Suppressor macrophage treated with lipopolysaccharide for 1 hour (primary cell): ENCODE results near the gene GDPD4.

ENCODE experiments used
- DNase-seq, 3 donors: peaks; one replicate each; pipeline ENCODE4 v3.0.0-alpha.2; 2020 to 2022

Gene GDPD4

DNA sequence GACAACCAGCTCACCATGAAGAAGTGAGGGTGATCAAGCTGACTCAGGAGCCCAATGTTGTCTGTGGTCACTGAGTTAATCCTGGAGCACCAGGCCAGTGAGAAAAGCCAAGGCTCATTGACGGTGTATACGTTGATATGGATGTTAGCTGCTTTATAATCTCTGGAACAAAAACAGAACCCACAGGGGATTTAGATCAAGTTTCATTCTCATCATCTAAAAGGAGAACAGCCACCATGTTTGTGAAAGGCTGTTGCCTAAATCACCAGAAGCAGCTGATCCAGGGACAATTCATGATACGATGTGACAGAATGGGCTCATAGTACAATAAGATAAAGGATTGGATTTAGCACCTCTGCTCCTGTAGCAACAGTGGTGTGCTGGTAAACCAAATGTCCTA, 68.5 kb downstream of the GDPD4 start:
- DNase-seq = no peak

DNA sequence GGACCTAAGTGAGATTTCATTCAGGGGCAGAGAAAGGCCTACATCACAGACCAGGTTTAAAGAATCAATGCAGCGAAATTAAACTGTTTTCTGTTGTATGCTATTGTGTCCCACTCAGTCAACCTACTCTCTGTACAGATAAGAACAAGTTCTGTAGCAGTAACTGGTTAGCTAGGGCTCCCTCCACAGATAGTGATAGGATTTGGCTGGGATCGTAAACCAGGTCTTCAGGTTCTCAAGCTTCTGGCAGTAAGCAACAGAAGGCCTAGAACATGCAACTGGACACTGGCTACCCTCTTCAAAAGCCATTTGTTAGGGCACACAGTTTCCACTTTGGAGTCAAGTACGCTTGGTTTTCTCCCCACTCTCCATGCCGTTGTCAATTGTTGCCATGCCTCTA, 69.2 kb downstream of the GDPD4 start:
- no peak for DNase-seq

DNA sequence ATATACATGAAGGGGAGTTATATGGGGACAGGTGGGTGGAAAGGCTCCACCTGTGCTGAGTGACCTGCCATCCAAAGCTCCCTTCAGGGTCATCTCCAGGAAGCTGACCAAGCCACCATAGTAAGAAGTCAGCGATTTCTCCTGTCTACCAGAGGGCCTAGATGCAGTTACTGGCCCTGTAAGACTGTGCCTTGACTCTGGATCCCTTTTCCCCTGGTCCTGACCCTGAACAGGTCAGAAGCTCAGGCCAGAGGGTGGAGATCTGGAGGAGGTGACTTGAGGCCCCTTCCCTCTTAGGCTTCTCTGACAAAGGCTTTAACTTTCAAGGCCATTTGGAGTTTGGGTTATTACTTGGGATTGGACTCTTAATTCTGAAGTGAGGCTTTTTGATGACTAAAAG, 69.7 kb downstream of the GDPD4 start:
- DNase-seq = no peak

- DNase-seq = no peak
These were observed 70.4 kb downstream of the GDPD4 start for GRCh38 chr11:77230878-77231605.

DNA sequence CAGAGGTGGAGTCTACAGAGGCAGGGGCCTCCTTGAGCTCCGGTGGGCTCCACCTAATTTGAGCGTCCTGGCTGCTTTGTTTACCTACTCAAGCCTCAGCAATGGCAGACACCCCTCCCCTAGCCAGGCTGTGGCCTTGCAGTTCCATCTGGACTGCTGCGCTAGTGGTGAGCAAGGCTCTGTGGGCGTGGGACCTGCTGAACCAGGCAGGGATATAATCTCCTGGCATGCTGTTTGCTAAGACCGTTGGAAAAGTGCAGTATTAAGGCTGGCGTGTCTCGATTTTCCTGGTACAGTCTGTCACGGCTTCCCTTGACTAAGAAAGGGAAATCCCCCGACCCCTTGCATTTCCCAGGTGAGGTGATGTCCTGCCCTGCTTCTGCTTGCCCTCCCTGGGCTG, 77.7 kb downstream of the GDPD4 start:
- no peak for DNase-seq

DNA sequence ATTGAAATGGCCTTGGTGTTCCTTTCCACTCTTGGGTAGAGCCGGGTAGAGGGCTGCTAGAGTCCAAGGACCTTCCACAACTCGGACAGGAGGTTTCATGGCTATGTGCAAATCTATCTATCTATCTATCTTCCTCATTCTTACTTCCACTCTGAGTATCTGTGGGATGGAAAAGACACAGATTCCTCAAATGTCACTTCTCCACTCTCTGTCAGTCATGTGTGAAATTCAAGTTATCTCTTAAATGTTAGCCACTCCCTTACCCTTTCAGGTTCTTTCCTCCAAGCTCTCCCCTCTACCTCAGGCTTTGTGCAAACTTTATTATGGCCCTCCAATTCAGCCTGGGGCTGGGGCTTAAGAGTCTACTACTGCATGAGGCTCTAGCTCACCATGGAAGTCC, 84.3 kb downstream of the GDPD4 start:
- DNase-seq = no peak

- DNase-seq = no peak
These were observed 86.4 kb downstream of the GDPD4 start for GRCh38 chr11:77215106-77215505.

GRCh38 chr11:77214557-77214956, 86.9 kb downstream of the GDPD4 start:
- DNase-seq = no peak

GRCh38 chr11:77213589-77214428, 87.7 kb downstream of the GDPD4 start:
- no peak for DNase-seq

DNA sequence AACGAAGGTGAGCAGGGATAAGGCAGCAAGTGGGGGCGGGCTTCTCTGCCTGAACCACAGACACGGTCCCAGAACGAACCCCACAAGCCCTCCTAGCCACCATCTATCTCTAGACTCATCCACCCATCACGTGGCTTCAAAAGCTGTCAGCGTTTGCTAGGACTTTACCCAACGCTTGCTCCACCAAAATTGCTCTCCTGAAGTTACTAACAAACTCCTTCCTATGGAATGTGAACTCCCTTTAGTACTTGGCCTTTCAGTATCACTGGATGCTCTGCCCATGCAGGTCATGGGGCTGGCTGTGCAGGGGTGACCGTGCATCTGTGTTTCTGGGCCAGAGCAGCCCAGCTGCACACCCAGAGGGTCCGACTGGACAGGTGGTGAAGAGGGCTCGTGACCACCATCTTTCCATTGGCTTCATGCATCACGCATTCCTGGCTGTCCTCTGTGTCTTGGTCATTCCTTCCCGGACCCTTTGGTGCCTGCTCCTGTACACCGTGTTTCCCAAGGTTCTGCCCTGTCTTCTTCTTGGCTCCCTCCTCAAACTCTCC, 88.4 kb downstream of the GDPD4 start:
- no peak for DNase-seq

GRCh38 chr11:77212314-77213007, 89.0 kb downstream of the GDPD4 start:
- no peak for DNase-seq

DNA sequence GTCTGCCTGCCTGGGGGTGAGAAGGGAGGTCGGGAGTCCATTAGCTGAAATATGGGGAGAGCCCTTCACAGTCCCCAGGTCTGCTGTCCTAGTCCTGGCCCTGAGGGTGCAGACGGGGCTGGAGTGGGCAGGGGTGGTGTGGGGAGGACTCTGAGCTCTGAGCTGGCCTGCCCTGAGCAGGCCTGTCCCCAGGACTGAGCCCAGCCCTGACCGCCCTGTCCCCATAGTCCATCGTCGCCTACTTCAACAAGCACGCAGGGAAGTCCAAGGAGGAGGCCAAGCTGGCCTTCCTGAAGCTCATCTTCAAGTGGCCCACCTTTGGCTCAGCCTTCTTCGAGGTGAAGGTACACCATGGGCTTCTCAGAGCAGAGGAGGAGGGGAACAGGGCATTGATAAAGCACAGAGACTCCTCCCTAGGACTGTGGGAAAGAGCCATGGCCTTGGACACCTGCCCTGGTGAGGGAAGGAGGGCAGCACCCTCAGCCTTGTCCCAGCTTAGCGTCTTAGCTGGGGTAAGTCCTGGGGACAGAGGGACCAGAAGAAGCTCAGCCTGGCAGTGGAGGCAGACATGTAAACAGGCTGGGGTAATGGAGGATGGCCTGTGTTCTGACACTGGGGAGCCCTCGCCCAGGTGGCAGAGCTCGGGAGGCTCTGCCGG, 89.8 kb downstream of the GDPD4 start:
- DNase-seq = no peak

- DNase-seq = no peak
These were observed 90.4 kb downstream of the GDPD4 start for GRCh38 chr11:77211040-77211451.

GRCh38 chr11:77209663-77210062, 91.8 kb downstream of the GDPD4 start:
- no peak for DNase-seq

GRCh38 chr11:77208535-77208934, 93.0 kb downstream of the GDPD4 start:
- no peak for DNase-seq

DNA sequence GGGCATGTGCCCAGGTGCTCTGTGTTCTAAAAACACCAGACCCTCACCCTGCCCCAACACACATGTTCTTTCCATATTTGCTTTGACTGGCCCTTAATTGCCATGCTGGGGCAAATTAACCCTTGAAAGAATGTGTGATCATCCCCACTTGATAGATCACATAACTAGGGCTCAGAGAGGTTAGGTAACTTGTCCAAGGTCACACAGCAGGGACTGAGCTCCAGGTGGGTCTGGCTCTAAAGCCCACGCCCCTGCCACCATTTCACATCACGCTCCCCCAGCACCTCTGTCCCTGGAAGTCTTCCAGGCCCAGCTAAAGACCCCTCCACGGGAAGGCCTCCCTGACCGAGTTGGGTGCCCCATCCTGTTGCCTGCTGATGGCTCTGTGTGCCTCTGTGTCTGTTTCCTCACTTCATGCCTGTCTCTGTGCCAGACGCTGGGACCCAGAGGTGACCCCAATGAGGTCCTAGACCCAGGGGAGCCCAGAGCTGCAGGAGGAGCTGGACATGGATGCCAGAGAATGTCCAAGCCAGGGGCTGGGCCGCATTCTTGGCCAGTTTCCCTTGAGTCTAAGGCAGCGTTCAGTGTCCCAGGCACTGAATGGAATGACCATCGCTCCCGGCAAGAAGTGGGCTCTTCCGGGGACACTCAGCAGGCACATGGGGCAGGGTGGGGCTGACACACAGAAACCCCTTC, 93.7 kb downstream of the GDPD4 start:
- DNase-seq = no peak

- DNase-seq = no peak
These were observed 94.4 kb downstream of the GDPD4 start for GRCh38 chr11:77207019-77207485.

- no peak for DNase-seq
These were observed 95.0 kb downstream of the GDPD4 start for GRCh38 chr11:77206264-77207018.

GRCh38 chr11:77205467-77206263, 95.8 kb downstream of the GDPD4 start:
- DNase-seq = no peak

- no peak for DNase-seq
These were observed 96.6 kb downstream of the GDPD4 start for GRCh38 chr11:77204754-77205466.
